SHP77 treated with DMSO at 0.1 percent for 48 hours (cell line): ENCODE measurements around the gene RYR1.
"Not testable (repeated sequence)": the region's sequence is repeated elsewhere in the genome, so short reads cannot be mapped to it uniquely, and the experiment has no call there.

Experiments
- DNase-seq: peaks from one replicate; lab custom pipeline; 2025; lab: John Stamatoyannopoulos, UW

Gene RYR1

DNA sequence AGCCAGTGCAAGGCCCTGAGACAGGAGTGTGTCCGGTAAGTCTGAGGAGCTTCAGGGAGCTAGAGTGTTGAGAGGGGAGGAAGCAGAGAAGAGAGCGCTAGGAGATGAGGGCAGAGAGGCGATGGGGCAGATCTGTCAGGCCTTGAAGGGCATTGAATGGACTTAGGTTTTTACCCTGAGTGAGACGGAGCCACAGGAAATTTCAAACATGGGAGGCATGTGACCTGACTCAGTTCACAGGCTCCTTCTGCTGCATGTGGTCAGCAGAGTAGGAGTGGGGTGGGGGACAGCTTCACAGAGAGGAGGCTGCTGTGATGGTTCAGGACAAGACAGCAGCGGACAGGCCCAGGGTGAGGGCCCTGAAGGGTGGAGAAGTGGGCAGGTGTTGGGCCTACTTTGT, 33.1 kb upstream of the RYR1 start:
- DNase-seq: no peak

DNA sequence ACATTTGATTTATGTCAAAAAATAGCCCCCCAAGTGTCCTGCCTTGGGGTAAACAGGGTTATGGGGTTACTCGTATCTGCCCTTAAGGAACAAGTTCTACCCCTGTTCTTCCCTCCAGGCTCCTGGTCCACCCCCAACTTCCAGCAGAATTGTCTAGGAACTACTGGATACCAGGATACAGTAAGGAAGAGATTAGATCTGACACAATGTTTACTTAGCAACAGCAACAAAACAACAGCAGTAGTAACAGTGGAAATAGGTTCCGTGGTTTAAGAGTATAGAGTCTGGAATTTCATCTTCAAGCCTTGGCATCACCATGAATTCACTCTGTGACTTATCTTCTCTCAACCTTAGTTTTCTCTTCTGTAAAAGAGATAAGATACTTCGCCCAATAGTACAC, 32.3 kb upstream of the RYR1 start:
- no peak for DNase-seq

- DNase-seq: no peak
These were observed 30.9 kb upstream of the RYR1 start for GRCh38 chr19:38402623-38402966.

GRCh38 chr19:38402967-38403674, 30.4 kb upstream of the RYR1 start, which contains the start of gene FAM98C:
FAM98C (plus strand) TSS chr19:38403093; CDS start chr19:38403154, 61 bp downstream.
- DNase-seq: peak; percentile 94

- no peak for DNase-seq
These were observed 28.6 kb upstream of the RYR1 start for GRCh38 chr19:38404858-38405257.

DNA sequence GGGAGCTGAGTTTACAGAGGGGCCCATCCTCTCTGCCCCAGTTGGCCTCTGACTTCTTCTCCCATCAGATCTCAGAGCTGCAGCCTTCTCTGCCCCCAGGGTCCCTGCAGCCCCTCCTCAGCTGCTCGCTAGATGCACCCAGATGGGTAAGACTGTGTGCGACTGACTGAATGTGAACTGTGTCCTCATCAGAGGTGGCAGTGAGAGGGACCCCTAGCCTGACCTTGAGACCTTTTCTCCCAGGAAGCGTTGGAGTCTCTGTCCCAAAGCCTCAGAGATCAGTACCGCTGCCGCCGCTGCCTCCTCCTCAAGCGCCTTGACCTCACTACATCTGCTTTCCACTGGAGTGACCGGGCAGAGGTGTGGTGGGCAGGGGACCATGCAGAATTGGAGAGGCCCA, 28.2 kb upstream of the RYR1 start:
- DNase-seq: no peak

GRCh38 chr19:38409631-38410133, 23.8 kb upstream of the RYR1 start:
- no peak for DNase-seq

DNA sequence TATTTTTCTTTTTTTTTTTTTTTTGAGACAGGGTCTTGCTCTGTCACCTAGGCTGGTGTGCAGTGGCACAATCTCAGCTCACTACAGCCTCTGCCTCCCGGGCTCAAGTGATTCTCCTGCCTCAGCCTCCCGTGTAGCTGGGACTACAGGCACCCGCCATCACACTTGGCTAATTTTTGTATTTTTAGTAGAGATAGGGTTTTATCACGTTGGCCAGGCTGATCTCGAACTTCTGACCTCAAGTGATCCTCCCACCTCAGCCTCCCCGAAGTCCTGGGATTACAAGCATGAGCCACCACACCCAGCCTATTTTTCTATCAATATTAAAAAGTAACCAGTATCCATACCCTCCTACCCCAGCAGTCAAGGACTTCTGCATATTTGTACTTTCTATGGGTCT, 23.1 kb upstream of the RYR1 start:
- not testable (repeated sequence) for DNase-seq

DNA sequence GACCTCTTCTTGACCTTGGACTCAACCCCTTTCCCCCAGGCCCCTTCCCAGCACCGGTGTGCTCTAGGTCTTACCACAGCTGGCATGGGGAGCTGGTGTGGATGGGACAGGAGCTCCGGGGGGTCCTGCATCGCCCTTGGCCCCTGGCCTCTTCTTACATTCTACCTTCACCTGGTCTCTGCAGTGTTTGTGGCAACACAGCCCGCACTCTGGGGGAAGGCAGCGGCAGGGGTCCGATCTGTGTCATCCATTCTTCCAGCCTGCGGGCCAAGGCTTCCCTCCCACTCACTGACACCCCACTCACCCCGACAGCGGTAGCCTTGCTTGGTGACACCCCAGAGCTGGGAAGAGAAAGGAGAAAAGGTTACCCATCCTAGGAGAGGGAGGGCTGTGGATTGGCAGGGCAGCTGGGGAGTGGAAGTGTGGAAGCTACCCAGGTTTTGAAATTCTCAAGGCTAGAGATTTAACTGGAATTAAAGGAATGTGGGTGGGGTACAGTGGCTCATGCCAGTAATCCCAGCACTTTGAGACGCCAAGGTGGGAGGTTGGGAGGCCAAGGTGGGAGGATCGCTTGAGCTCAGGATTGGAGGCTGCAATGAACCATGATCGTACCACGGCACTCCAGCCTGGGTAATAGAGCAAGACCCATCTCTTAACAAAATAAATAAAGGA, 22.3 kb upstream of the RYR1 start:
- DNase-seq: no peak

- not testable (repeated sequence) for DNase-seq
These were observed 21.6 kb upstream of the RYR1 start for GRCh38 chr19:38411898-38412297.

DNA sequence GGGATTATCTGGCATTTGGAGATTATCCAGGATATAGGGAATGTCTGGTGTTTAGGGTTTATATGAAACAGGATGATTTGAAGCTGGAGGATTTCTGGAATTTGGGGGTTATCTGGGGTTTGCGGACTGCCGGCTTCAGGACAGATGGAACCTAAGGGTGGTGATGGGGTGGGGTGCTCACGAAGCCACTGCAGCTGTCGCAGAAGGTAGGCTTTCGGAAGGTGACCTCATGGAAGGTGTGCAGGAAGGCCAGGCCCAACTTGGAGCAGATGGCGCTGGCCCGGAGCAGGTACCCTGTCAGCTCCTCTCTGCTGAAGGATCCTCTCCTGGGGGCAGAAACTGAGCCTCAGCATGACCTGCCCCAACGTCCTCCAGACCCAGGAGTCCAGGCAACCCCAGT, 21.0 kb upstream of the RYR1 start:
- no peak for DNase-seq

DNA sequence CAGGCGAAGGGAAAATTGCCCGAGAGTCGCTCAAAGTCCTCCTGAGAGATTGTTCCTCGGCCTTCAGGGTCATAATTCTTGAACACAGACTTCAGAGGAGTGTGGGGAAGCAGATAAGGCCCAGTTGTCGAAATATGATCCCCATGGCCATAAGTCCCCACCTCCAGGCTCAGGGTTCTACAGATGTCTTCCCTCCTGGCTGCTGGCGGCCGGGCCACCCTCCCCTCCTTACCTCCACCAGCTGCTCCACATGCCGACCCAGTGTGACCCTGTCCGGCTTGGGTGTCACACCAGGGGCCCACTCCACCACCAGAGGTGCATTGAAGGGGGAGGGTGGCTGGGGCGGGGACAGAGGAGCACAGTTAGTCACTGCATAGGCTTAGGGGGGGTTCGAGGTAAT, 20.5 kb upstream of the RYR1 start:
- no peak for DNase-seq

DNA sequence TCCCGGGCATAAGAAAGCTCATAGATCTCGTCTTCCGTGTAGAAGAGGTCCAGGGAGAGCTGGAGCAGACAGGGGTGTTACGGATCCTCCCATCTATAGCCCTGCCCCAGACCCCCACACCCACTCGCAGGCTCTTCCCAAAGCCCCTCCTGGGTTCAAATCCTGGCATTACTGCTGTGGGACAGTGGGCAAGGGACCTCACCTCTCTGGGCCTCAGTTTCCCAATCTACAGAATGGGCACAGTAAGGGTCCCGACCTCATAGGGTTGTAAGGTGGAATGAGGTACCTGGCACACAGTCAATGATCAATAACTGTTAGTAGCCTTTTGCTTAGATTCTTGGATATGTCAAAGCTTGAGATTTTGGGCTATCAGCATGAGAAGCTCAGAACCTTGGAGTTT, 20.1 kb upstream of the RYR1 start:
- DNase-seq: no peak

- DNase-seq: no peak
These were observed 16.3 kb upstream of the RYR1 start for GRCh38 chr19:38417146-38417543.

GRCh38 chr19:38417544-38418506, 15.7 kb upstream of the RYR1 start:
- DNase-seq: no peak

GRCh38 chr19:38420935-38421334, 12.6 kb upstream of the RYR1 start:
- DNase-seq: no peak

GRCh38 chr19:38421856-38422255, 11.6 kb upstream of the RYR1 start:
- DNase-seq: no peak

DNA sequence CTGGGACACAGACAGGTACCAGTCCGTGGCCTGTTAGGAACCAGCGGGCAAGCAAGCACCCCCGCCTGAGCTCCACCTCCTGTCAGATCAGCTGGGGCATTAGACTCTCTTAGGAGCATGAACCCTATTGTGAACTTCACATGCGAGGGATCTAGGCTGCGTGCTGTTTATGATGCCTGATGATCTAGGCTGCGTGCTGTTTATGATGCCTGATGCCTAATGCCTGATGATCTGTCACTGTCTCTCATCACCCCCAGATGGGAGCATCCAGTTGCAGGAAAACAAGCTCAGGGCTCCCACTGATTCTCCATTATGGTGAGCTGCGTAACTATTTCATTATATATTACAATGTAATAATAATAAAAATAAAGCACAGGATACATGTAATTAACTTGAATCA, 11.1 kb upstream of the RYR1 start:
- no peak for DNase-seq

GRCh38 chr19:38424272-38424671, 9.2 kb upstream of the RYR1 start:
- DNase-seq: no peak

GRCh38 chr19:38425222-38425809, 8.2 kb upstream of the RYR1 start:
- DNase-seq: no peak

DNA sequence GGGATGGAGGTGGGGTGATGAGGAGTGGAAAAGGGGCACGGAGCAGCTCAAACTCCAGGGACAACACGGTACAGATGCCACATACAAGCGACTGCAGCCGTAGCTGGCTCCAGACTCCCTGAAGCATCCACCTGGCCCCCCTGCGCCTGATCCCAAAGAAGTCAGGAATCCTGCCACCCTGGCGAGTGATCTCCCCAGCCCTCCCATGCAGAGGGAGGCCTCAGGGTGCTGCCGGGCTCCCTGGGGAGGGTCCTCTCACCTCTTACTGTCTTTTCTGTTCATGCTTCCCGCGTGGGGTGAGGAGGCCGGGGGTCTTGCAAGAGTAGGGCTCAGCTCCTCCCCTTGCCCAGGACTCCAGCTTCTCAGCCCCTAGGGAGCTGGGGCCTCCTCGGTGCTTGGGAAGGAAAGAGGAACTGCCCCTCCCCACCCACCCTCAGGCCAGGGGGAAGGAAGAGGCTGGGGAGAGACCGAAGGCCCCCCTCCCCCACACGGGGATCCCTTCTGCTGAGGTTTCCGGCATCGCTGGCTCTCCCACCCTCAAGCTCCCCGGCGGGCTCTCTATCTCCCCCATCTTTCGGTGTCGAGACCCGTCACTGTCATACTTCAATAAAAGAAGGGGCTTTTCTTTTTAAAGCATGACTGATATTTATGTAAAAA, 7.6 kb upstream of the RYR1 start, which contains the start of gene RASGRP4:
Gene RASGRP4, minus strand, starts transcription at position 410 of the 657 bp plus-strand sequence. Its CDS starts 128 bp downstream, at position 282.
- DNase-seq: no peak
